Measurements from ENCODE around the gene LORICRIN.
"Not testable (repeated sequence)": the region's sequence is repeated elsewhere in the genome, so short reads cannot be mapped to it uniquely, and the experiment has no call there.

LORICRIN gene, protein sequence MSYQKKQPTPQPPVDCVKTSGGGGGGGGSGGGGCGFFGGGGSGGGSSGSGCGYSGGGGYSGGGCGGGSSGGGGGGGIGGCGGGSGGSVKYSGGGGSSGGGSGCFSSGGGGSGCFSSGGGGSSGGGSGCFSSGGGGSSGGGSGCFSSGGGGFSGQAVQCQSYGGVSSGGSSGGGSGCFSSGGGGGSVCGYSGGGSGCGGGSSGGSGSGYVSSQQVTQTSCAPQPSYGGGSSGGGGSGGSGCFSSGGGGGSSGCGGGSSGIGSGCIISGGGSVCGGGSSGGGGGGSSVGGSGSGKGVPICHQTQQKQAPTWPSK

GRCh38 chr1:153259387-153259786 lies at the start of gene LORICRIN:
Gene LORICRIN (plus strand): TSS chr1:153259687. CDS start chr1:153260950, 1,263 bp downstream.
- no peak for DNase-seq (ENCODE audit: low read depth)

- no peak for DNase-seq (ENCODE audit: low read depth)
Observed at GRCh38 chr1:153210206-153210605, 49.3 kb upstream of the LORICRIN start.

- no peak for DNase-seq (ENCODE audit: low read depth)
Observed at GRCh38 chr1:153212201-153212600, 47.3 kb upstream of the LORICRIN start.

DNA sequence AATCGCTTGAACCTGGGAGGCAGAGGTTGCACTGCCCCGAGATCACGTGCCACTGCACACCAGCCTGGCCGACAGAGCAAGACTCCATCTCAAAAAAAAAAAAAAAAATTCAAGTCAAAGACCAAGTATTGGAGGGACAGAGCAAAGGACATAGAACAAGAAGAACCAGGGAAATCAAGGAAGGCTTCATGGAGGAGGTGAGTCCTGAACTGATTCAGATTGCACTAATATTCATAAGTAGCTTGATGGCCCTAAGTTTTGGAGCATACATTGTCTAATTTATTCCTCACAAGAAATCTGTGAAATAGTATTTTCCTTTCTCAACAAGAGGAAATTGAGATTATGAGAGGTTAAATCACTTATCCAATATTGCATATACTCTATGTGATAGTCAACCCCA lies 46.0 kb upstream of the LORICRIN start:
- DNase-seq (ENCODE audit: low read depth) = no peak

- DNase-seq (ENCODE audit: low read depth) = peak; percentile 1
Observed at GRCh38 chr1:153217212-153217611, 42.3 kb upstream of the LORICRIN start, which contains the start of gene PRR9. Gene PRR9 (plus strand): TSS chr1:153217584. CDS start chr1:153218145, 561 bp downstream.

- DNase-seq (ENCODE audit: low read depth) = no peak
Observed at GRCh38 chr1:153217744-153218416, 41.6 kb upstream of the LORICRIN start.

GRCh38 chr1:153220606-153221303 lies 38.7 kb upstream of the LORICRIN start:
- no peak for DNase-seq (ENCODE audit: low read depth)

- DNase-seq (ENCODE audit: low read depth) = peak; percentile 6
Observed at GRCh38 chr1:153223040-153223891, 36.2 kb upstream of the LORICRIN start.

- DNase-seq (ENCODE audit: low read depth) = no peak
Observed at GRCh38 chr1:153227810-153228209, 31.7 kb upstream of the LORICRIN start.

GRCh38 chr1:153228491-153228890 lies 31.0 kb upstream of the LORICRIN start:
- DNase-seq (ENCODE audit: low read depth) = no peak

GRCh38 chr1:153229076-153229829 lies 30.2 kb upstream of the LORICRIN start:
- not testable (repeated sequence) for DNase-seq (ENCODE audit: low read depth)

- no peak for DNase-seq (ENCODE audit: low read depth)
Observed at GRCh38 chr1:153231363-153231762, 28.1 kb upstream of the LORICRIN start.

DNA sequence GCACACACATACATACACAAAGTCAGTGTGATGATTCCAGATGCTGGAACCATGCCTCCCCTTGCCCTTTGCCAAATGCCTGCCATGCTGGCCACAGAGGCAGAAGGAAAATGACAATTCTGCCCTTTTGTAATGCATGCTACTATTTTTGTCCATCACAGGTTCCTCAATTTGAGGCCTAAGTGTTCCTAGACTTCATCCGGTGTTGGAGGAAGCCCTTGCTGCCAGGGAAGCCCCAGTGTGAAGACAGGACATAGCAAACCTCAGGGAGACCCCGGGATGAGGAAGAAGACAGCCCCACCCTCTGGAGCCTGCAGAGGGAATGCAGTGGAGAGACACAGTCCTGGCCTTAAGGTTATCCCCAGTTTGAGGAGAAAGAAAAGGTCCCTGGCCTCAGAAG lies 27.7 kb upstream of the LORICRIN start:
- no peak for DNase-seq (ENCODE audit: low read depth)

GRCh38 chr1:153232553-153232952 lies 26.9 kb upstream of the LORICRIN start:
- no peak for DNase-seq (ENCODE audit: low read depth)

DNA sequence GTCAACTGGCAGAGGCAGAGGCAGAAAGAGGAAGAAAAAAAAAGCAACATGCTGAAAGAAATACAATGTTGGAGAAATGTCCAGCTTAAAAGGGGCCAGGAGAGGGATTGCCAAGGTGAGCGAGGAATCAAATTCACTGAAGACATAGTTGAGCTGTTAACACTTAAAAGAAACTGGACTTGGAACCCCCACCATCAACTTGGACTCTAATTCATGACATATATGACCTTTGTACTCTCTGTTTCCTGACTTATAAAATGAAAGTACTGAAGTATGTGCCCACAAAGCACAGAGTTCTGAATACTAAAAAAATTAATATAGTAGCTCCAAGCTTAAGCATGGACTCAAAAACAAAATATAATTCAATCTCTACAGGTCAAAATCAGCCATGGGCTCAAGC lies 26.0 kb upstream of the LORICRIN start:
- DNase-seq (ENCODE audit: low read depth) = no peak

DNA sequence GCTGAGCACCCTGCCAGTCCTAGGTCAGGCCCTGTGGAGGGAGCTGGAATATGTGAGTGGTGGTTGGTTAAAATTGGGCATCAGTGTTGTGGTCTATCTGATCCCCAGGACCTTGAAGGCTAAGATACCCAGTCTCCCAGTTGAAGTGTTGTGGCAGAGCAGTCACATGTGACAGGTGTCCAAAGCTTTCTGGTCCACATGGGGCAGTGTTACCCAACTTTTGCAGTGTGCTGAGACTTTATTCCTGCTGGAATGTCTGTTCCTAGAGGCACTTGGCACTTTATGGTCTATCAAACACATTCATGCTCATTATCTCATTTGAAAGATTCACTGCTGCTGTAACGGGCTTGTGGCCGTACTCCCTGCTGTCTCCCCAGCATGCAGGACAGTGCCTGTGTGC lies 21.0 kb upstream of the LORICRIN start:
- DNase-seq (ENCODE audit: low read depth) = no peak

- no peak for DNase-seq (ENCODE audit: low read depth)
Observed at GRCh38 chr1:153242160-153242559, 17.3 kb upstream of the LORICRIN start.

DNA sequence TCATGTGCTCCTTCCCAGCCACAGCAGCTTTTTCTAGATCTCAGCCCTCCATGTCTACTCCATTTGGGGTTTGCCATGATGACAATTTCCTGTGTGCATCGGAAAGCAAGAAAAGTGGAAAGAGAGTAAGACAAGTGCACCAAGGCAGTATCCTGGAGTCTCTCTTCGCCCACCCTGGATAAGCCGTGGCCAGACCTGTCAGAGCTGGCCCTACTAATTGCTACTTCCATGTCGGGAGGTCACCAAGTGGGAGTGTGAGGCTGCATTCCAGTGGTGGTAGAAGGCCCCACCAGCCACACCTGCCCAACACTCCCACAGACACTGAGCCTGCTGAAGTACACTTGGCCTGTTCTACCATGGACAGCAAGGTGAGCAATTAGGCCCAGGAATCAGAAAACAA lies 14.0 kb upstream of the LORICRIN start:
- no peak for DNase-seq (ENCODE audit: low read depth)

DNA sequence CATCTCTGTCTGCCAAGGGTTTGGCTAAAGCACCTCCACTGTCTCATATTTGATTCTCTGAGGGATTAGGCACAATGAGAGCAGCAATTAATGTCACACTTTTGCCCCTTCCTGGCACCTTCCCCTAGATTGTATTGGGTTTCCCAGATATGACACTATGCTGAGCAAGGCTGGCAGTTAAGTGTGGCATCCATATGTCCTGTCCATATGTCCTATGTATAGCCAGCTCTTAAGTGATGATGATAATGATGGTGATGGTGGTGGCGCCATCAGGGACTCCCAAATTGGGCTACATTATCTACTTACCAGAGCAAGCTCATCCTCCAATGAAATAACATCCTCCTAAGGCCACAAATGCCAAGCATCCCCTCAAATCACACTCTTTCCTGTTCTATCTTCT lies 13.5 kb upstream of the LORICRIN start:
- DNase-seq (ENCODE audit: low read depth) = no peak

GRCh38 chr1:153246825-153247224 lies 12.7 kb upstream of the LORICRIN start:
- no peak for DNase-seq (ENCODE audit: low read depth)

- DNase-seq (ENCODE audit: low read depth) = no peak
Observed at GRCh38 chr1:153248176-153248879, 11.2 kb upstream of the LORICRIN start.
